Pericardium fibroblast (primary cell): ENCODE measurements around the gene ADGRF4. TPM values are rescaled to one million over a fixed set of nuclear protein-coding genes. Genes with fewer than 3 reads are reported as not detected.

Experiments
- total RNA-seq: library from RNA; depleted of rRNA; stranded (reverse); fragments of >200 nt; gene quantifications from 2 replicates; pipeline ENCODE4 v1.2.3, GENCODE V29; 2015

ADGRF4 gene
- 0.09 and 0.12 TPM in 2 replicates for total RNA-seq

GRCh38 chr6:47698342-47698787 lies at the start of gene ADGRF4:
Gene ADGRF4 (plus strand): TSS chr6:47698580. CDS start chr6:47707246, 8,666 bp downstream.

Other genes with a start within 250 kb of the ADGRF4 start
- 2.8 and 5.4 TPM in 2 replicates for gene CD2AP, start 220.8 kb upstream of the ADGRF4 start, total RNA-seq
- not detected in 2 replicates for gene OPN5, start 83.5 kb downstream of the ADGRF4 start, total RNA-seq